GM21526 (cell line): ENCODE measurements around the gene MROH8.

Experiments
- ATAC-seq: cut with Tn5 transposase; IDR thresholded peaks from one replicate; pipeline ENCODE4 v1.9.1; 2021; ENCODE audit warnings: moderate library complexity; ENCODE audit not compliant: unreplicated experiment, low FRiP score

The MROH8 gene

GRCh38 chr20:37178839-37179682 is at the start of gene MROH8, which contains the start of gene RPN2:
Gene MROH8 (minus strand): TSS chr20:37179548.
Gene RPN2 (plus strand): TSS chr20:37179330. CDS start chr20:37179357, 27 bp downstream.
- ATAC-seq = peak; percentile 89

- no peak for ATAC-seq
These were observed 49.3 kb upstream of the MROH8 start for GRCh38 chr20:37228656-37229055.

GRCh38 chr20:37228082-37228481 is 48.7 kb upstream of the MROH8 start:
- ATAC-seq = no peak

- ATAC-seq = no peak
These were observed 47.5 kb upstream of the MROH8 start for GRCh38 chr20:37226889-37227288.

- no peak for ATAC-seq
These were observed 45.8 kb upstream of the MROH8 start for GRCh38 chr20:37225146-37225545.

GRCh38 chr20:37223053-37223452 is 43.7 kb upstream of the MROH8 start:
- no peak for ATAC-seq

- no peak for ATAC-seq
These were observed 42.7 kb upstream of the MROH8 start for GRCh38 chr20:37222086-37222485.

GRCh38 chr20:37220731-37221130 is 41.4 kb upstream of the MROH8 start:
- ATAC-seq = no peak

- no peak for ATAC-seq
These were observed 40.7 kb upstream of the MROH8 start for GRCh38 chr20:37219751-37220668.

- ATAC-seq = no peak
These were observed 39.6 kb upstream of the MROH8 start for GRCh38 chr20:37218976-37219375.

GRCh38 chr20:37218441-37218840 is 39.1 kb upstream of the MROH8 start:
- ATAC-seq = no peak

- no peak for ATAC-seq
These were observed 30.4 kb upstream of the MROH8 start for GRCh38 chr20:37209661-37210314.

- no peak for ATAC-seq
These were observed 29.8 kb upstream of the MROH8 start for GRCh38 chr20:37209193-37209592.

- ATAC-seq = no peak
These were observed 27.8 kb upstream of the MROH8 start for GRCh38 chr20:37207171-37207570.

- ATAC-seq = no peak
These were observed 26.4 kb upstream of the MROH8 start for GRCh38 chr20:37205794-37206193.

- no peak for ATAC-seq
These were observed 25.8 kb upstream of the MROH8 start for GRCh38 chr20:37205130-37205529.

GRCh38 chr20:37204056-37204455 is 24.7 kb upstream of the MROH8 start:
- no peak for ATAC-seq

GRCh38 chr20:37202267-37202943 is 23.1 kb upstream of the MROH8 start:
- no peak for ATAC-seq

GRCh38 chr20:37201827-37202162 is 22.4 kb upstream of the MROH8 start:
- no peak for ATAC-seq
